Germinal center (tissue), 1 donor: Measurements from ENCODE around the gene LMF2.
A peak's percentile ranks its signal among the peaks of the same experiment; 100 is the strongest.

Source experiments
- DNase-seq: peaks from one replicate; pipeline ENCODE4 v3.0.0; 2012; ENCODE audit warnings: mixed read lengths, low spot score

LMF2 gene

DNA sequence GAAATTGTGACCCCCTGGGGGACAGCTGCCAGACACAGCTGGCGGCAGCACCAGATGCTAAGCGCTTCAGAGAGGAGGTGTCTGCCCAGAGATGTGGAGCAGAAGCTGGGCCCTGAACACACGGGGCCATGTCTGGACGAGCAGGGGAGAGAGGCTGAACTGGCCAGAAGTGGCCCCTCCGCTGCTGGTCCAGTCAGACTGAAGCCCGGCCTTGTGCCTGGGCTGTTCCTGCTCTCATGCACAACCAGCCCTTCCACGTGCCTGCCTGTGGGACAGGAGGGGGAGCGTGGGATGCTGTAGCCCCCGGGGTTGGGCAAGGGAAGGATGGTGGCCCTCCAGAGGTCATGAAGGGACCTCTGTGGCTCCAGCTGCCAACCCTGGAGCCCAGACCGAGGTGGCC lies 24.4 kb downstream of the LMF2 start:
- no peak for DNase-seq

DNA sequence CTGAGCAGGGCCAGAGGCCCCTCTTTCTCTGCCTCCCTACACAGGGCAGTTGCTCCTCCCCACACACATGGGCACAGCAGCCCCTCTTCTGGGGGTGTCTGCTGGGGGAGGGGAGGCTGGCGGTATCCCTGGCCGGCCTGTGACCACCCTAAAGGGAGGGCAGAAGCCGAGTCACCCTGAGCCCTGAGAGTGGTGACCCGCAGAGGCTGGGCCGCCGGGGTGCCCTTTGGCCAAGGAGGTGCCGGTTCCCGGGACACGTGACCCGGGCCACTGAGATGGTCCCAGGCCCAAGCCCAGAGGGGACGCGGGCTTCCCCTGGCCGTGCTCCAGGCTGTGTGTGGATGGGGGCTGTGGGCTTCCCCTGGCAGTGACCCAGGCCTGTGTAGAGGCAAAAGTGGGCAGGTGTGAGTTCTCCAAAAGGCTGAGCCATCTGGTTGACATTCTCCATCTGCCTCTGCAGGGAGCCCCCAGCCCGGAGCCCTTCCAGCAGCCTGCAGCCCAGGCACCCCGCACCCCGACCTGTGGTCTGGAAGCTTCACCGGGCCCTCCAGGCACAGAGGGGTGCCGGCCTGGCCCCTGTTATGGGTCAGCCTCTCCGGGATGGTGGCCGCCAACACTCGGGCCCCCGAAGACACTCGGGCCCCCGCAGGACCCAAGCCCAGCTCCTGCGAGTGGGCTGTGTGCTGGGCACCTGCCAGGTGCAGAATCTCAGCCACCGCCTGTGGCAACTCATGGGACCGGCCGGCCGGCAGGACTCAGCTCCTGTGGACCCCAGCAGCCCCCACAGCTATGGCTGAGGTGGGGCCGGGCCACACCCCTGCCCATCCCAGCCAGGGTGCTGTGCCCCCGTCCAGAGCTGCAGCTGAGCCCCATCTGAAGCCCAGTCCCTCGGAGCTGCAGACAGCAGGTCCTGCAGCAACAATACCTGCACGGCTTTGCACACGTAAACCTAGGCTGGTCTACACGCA lies 25.1 kb downstream of the LMF2 start:
- no peak for DNase-seq

GRCh38 chr22:50481440-50482106 lies 25.9 kb downstream of the LMF2 start, which contains the start of gene ADM2:
TSS of gene ADM2 (plus strand) at chr22:50481543. CDS start at chr22:50481848, 305 bp downstream.
- DNase-seq = peak; percentile 68

DNA sequence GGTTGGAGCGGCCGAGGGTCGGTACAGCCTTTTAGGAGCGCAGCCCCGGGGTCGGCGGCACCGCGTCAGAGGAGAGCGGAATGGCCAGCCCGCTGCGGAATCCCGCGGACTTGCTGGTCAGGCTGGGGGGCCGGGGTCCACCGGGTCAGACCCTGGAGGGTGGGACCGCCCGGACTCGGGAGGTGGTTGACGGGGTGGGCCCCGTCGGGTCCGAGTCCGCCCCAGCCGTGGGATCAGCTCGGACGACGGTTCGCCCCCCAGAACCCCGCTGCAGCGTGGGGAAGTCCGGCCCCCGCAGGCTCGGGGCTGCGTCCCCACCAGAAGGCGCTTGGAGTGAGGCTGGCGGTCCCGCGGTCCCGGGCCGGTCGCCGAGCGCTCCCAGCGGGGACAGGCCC lies 26.5 kb downstream of the LMF2 start:
- no peak for DNase-seq

- no peak for DNase-seq
Observed at GRCh38 chr22:50479721-50480120, 27.8 kb downstream of the LMF2 start.

DNA sequence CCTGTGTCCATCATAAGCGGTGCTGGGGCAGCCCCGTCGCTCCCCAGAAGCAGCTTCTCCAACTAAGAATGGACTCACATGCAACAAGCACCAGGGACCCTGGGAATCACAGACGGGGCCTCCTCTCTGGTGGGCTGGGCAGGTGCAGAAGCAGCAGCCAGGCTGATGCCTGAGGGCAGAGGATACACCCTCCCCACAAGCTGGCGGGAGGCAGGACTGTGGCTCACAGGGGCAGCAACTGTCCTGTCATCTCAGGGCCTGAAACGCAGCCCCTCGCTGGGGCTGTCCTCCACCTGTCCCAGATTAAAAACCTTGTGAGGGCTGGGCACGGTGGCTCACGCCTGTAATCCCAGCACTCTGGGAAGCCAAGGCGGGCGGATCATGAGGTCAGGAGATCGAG lies 29.6 kb downstream of the LMF2 start:
- DNase-seq = no peak

DNA sequence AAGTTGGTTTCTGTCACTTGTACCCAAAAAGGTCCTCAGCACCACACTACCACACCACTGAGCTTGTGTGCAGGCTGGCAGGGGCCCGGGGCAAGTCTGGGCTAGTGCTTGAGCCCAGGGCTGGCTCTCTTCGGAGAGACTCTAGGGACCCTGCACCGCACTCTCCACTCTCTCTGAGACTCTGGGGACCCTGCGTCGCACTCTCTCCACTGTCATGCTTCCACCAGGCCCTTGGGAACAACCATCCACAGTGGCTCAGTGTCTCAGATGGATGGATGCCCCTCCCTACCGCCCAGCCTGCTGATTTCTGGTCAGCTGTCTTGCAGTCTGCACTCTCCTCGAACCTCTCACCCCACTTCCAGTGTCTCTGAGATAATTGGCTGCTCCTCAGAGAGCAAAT lies 30.6 kb downstream of the LMF2 start:
- DNase-seq = no peak

DNA sequence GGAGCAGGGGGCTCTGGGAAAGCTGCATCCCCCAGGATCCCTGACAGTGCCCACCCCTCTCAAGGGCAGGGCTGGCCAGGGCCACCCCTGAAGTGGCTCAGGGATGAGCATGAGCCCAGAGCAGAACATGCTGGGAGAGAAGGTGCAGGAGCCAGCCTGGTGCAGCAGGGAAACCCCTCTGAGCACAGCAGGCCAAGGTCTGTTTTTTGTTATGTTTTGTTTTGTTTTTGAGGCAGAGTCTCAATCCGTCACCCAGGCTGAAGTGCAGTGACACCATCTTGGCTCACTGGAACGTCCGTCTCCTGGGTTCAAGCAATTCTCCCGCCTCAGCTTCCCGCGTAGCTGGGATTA lies 31.9 kb downstream of the LMF2 start:
- DNase-seq = no peak

- peak; percentile 98 for DNase-seq
Observed at GRCh38 chr22:50474710-50475651, 32.5 kb downstream of the LMF2 start, which contains the start of gene SBF1. TSS of gene SBF1 (minus strand) at chr22:50475035. CDS start at chr22:50474840, 195 bp downstream.

DNA sequence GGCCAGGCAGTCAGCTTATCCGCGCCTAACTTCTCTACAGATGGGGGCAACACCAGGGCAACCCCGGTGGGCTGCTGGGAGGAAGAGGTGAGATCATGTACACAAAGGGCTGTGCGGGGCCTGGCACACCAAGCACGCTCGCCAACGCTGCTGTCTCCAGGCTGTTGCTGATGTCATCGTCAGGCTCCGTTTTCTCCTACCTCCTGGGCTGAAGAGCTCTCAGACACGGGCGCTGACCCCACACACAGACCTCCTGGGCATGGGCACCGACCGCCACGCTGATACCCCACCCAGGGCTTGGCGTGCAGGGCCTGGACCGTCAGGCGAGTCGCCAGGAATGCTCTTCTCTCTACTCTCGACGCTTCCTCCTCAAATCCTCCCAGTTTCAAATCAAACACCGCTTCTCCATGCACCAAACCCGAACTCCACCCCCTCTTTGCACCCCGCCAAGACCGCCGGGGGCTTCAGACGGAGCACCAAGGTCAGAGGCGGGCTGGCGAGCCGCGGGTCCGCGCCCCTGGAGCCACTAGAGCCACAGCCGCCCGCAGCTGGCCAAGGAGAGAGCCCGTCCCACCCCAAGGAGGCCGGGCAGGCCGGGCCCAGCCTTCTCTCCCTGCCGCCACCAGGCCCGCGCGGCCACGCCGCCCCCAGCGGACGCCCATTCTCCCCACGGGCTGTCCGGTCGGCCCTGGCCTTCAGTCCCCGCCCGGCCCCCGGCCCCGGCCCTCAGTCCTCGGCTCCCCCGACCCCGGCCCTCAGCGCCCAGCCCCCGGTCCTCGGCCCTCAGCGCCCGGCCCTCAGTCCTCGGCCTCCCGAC lies 33.4 kb downstream of the LMF2 start:
- peak; percentile 34 for DNase-seq

DNA sequence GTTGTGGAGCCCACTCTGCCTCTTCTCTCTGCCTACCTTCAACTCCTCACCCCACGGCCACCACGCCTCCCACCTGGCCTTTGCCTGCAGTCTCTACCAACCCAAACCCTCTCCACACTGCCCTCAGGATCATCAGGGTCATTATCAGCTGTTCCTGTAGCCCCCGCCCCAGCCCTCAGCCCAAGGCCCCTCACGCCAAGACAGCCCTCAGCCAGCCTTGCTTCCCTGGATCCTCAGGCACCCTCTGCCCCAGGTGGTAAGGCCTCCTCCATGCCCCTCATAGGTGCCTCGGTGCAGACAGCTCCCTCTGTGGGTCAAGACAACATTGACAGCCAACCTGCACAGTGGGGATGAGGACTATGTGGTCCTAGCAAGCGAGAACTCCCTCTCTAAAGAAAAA lies 34.4 kb downstream of the LMF2 start:
- peak; percentile 74 for DNase-seq

- DNase-seq = no peak
Observed at GRCh38 chr22:50471962-50472361, 35.5 kb downstream of the LMF2 start.

DNA sequence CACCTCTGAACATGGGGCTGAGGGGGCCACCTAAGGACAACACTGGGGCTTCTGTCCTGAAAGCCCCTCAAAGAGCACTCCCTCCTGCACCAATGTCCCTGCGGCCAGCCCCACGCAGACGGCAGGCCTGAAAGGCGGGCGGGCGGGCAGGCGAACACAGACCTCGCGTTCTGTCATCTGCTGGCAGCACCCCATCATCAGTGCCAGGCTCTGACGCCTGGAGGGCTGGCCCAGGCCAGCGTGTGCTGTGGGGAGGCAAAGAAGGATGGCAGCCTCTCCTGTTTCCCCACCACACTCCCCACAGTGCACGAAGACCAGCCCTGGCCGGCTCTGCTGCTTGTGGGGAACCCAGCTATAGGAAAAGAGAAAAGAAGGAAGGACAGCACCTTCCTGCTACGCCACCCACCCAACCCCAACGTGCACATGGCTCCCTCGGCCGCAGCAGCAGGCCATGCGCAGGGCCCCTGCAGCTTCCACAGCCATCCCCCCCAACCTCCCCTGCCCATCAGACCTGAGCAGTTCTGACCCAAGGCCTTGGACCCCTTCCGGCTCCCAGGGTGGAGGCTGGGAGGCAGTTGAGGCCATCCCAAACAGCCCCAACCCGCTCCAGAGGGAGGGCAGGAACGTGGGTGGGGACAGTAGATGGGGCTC lies 36.2 kb downstream of the LMF2 start:
- DNase-seq = no peak

DNA sequence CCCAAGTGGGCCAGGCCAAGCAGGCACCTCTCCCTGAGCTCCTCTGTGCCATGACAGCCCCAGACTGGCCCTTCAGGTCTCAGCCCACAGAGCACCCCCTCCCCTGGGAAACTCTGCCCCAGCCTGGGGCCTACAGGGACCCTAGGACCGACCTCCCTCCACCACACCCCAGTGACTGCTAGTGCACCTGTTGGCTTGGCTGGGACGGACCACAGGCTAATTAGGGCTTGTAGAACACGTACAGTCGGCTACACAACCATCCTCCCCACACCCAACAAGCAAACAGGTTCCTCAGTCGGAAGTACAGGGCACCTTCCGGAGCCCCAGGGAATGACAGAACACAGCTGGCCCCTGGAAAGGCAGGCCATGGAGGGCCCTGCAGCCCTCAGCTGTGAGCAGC lies 37.0 kb downstream of the LMF2 start:
- DNase-seq = peak; percentile 77

DNA sequence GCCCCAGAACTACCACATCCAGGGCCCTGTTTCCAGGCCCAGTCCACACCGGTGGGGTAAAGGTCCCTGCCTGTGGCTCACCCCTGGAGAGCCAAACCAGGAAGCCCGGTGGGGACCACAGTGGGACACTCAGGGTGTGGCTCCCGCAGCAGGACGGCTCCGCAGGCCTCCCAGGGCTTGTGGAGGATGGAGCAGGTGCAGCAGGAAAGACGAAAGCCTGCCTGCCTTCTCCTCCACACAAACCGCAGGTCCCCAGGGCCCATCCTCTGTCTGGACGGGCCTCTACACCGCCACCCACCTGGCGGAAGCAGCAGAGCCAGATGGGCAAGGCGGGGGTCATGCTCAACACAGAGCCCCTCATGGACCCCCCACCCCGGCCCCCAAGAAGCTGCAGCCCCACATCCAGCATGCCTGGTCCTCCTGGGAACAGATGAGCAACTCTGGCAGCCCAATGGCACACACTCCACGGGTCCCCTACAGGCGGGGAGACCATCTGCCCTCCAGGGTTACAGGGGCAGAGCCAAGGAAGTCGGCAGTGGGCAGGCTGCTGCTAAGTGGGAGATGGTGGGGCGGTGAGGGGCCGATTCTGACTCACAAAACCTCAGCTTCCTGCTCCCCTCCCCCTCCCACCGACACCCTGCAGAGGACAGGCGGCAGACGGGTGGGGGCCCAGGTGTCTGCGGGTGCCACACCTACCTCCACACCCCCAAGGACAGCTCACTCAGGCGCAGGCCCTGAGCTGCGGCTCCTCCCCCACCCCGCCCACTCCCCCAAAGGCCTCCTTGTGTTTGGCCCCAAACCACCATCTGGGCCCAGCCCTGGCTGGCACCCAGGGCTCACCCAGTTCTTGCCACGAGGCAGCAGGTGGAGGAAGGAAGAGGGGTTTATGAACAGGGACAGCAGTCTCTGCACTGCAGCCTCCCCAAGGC lies 37.9 kb downstream of the LMF2 start:
- peak; percentile 95 for DNase-seq

DNA sequence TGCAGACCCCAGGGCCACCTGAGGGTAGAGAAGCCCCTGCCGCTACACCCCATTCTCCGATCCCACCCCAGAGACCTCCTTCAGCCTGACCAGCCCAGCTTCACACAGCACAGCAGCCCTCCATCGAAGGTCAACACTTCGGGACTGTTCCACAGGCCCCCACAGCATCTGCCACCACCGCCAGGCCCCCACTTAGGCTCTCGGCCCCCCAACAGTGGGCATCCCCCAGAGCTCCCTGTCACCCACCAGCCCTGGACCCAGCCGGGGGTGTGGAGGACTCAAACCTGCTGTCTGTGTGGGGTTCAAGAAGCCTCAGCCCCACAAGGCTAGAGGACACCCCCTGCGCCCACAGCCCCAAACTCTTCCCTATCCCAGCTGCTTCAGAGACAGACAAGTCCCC lies 38.9 kb downstream of the LMF2 start:
- no peak for DNase-seq

DNA sequence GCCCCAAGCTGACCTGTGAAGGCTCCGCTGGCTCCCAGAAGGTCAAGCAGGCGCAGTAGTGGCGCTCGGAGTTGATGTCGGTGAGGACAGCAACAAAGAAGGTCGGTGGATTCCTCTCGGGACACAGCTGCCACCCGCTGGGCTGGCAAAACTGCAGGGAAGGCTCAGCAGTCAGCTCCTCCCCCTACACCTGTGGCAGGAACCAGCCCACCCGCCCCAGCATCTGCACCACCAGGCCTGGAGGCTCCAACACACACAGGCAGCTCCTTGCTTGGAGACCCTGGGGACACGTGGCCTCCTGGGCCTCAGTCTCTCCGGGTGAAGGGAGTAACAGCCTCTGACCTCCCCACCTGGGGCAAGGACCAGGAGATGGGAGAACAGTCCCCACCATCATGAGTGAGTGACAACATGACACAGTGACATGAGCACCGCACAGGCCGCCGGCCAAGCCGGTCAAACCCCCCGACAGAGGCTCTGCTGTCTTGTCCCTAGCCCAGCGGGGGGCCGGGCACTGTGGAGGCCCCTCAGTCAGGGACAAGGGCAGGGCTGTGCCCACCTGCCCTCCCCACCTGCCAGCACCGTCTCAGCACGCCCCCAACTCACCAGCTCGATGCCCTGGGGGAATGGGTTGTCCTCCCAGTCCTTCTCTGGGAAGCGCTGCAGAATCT lies 39.6 kb downstream of the LMF2 start:
- DNase-seq = no peak

DNA sequence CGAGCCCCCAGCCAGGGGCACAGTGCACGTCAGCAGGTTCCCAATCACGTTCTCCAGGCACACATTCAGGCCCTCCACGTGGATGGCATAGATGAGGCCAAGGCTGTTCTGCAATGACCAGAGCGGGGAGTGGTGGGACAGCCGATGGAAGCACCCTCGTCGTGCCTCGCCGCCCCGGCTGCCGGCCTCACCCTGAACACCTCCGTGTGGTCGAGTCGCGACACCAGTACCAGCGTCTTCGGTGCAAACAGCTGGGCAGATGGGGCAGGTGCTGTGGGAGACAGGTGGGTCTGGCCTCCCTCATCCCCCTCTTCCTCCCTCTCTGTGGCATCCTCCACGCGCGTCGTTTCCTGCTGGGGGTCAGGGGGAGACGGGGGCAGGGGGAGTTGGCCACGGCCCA lies 40.2 kb downstream of the LMF2 start:
- DNase-seq = no peak
